GM18867 (cell line): Measurements from ENCODE around the gene MAP1LC3B.

ENCODE experiments used
- ATAC-seq: cut with Tn5 transposase; IDR thresholded peaks from one replicate; pipeline ENCODE4 v1.9.1; 2021; ENCODE audit warnings: mild to moderate bottlenecking, moderate library complexity; ENCODE audit not compliant: unreplicated experiment

The MAP1LC3B gene

GRCh38 chr16:87391950-87392820, at the start of gene MAP1LC3B:
Gene MAP1LC3B, plus strand, starts transcription at chr16:87392336. Its CDS starts 92 bp downstream, at chr16:87392428.
- ATAC-seq: peak; percentile 69

GRCh38 chr16:87342504-87342903, 49.6 kb upstream of the MAP1LC3B start:
- ATAC-seq: no peak

- no peak for ATAC-seq
Observed at GRCh38 chr16:87342978-87343752, 49.0 kb upstream of the MAP1LC3B start.

GRCh38 chr16:87343753-87344050, 48.4 kb upstream of the MAP1LC3B start:
- ATAC-seq: no peak

GRCh38 chr16:87344165-87344930, 47.8 kb upstream of the MAP1LC3B start:
- ATAC-seq: no peak

DNA sequence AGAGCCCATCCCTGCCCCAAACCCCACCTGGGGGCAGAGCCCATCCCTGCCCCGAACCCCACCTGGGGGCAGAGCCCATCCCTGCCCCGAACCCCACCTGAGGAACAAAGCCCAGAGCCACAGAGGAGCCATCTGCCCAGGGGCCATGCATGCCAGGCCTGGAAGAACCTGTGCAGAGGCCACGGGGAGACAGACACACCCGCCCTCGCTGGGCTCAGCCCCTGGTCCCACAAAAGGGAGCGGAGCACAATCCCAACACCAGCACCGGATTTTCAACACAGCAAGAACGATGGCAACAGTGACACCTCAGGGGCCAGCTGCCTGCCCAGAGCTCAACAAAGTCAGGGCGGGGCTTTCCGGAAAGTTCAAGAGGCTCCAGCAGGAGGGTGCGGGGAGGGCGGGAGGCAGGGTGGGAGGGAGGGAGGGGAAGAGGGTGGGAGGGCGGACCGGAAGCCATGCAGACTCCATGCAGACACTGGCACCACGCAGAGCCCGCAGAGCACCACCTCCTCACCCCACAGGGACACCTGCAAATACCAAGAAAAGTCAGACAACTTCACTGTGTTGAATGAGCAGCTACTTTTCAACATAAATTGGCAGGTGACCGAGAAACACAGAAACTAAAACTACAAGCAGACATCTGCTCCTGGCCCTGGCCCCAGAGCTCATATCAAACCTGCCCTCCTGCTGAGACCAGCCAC, 47.1 kb upstream of the MAP1LC3B start:
- no peak for ATAC-seq

DNA sequence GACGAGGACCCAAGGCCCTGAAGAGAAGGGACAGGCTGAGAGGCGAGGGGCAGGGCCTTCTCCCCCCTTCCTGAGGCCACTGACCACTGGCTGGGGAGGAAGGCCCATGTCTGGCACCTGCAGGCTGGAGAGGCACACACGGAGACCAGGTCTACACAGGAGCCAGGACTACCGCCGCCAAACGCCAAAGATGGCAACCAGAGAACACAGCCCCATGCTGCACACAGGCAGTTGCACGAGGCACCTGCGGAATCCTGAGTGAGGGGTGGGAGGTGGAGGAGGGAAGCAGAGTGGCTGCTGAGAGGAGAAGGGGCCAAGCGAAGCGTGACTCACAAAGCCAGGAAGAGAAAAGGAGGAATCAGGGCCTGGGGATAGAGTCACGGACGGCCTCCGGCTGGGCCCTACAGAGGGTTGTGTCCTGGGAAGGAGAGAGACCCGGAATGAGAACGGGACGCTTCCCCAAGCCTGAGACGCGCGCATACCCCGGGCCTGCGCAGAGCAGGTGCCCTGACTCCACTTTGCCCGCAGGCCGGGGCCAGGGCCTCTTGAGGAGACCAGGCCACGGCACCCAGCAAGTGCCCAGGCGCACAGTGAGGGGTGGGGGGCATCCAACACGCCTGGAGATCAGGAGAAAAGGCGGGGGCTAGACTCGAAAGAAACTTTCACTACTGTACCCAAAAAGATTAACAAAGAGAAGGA, 46.3 kb upstream of the MAP1LC3B start:
- ATAC-seq: no peak

DNA sequence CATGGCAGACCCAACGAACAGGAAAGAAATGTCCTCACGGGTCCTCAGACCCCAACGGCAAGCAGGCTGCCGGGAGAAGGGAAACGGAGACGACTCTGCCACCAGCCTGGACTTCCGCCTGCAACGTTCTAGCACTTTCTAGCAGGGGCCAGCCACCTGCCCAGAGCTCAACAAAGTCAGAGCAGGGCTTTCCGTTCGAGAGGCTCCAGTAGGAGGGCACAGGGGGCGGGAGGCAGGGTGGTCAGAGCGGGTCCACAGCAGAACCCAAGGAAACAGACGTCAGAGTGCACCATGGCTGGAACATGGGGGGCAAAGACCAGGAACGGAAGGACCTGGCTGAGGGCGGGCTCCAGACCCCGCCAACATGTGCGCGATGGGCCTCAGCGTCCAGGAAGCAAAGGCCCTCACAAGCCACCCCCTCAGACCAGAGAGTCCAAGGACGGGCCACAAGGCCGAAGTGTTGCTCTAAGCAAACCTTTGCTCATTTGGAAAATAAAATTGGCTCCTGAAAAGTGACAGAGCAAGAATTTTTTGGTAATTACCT, 45.5 kb upstream of the MAP1LC3B start:
- no peak for ATAC-seq

GRCh38 chr16:87347932-87348615, 44.1 kb upstream of the MAP1LC3B start:
- ATAC-seq: no peak

GRCh38 chr16:87348616-87349157, 43.4 kb upstream of the MAP1LC3B start:
- ATAC-seq: no peak

DNA sequence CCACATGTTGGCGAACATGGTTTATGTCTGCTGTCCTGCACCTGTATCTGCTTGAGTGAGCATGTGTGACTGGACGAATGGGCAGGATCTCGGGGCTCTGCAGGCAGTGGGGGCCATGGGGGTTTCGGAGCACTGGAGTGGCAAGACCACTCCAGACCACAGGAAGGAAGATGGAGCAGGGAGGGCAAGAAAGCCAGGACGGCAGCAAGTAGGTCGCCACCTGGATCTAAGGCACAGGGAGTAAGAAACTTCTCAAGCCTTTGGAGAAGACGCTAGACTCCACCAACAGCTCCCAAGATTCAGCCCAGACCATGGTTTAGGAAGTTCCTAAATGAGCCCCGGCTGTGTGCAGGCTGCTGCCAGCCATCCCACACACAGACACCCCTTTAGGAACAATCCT, 42.1 kb upstream of the MAP1LC3B start:
- no peak for ATAC-seq

DNA sequence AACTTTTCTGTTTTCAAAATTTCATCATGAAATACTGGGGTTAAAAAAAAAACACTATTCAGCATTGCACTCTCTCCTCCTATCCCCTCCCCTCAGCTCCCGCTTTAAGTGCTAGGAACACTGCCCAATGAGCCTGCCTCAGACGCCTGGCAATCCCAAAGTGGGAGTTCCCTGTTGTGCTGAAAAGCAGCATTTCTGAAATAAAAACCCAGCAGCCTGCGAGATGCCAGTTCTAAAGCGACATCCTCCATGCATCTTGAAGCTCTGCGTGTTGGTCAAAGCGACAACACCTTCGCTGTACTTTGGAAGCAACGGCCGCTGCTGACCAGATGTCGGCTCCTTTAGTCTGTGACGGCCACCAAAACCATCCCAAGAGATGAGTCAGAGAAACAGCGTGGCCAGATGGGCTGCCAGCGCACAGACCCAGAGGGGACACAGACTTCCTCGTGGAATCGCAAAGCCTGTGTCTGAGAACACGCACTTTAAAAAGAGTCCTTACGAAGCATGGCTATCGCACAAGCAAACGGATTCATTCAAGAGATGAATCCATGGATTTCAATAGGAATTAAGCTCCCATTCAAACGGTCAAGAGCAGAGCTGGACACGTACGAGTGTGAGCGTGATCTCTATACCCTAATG, 41.3 kb upstream of the MAP1LC3B start:
- ATAC-seq: no peak

DNA sequence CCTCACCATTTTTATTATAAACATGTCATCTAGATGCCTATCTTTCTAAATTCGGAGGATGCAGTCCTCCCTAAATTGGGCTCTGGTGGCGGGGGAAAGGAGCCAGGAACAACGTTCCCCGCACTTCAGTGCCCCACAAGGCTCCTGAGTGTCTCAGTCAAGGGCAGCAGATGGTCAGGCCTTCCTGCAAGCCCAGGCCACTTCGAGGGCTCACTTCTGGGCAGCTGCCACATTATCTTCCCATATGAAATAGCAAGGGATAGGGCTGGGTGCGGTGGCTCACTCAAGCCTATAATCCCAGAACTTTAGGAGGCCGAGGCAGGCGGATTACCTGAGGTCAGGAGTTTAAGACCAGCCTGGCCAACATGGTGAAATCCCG, 40.8 kb upstream of the MAP1LC3B start:
- ATAC-seq: no peak

GRCh38 chr16:87352818-87353217, 39.3 kb upstream of the MAP1LC3B start:
- no peak for ATAC-seq

- no peak for ATAC-seq
Observed at GRCh38 chr16:87353613-87354012, 38.5 kb upstream of the MAP1LC3B start.

DNA sequence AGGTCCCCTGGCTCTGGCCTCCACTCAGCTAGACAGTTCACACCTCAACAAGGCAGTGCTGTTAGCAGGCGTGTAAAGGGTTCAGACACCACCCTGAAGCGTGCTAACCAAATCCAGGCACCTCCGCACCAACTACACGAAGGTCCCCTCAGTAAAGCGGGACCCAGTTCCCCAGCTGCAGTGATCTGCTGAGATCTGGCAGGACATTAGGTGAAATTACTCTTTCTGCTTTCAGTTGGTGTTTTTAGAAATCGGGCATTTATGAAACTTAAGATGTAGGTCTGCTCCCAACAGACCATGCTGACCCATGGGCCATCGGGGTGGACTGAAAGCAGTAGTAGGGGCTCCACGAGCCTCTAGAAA, 35.7 kb upstream of the MAP1LC3B start:
- no peak for ATAC-seq

DNA sequence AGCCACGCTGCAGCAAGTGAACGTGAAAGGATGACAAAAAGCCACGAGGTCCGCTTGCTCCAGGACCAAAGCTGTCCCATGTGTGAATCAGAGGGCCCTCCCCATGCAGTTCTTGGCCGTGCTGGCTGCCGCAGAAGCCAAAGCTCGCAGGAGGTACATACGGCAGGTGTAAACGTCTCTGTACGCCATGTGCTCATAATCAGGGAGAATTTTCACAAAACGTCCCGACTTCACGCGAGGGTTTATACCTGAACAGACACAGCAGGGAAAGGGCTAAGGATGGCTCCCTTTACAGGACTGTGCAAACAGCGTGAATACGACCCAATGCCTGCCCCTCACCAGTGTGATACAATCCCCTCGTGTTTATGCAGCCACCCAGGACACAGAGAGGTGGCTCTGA, 33.9 kb upstream of the MAP1LC3B start:
- no peak for ATAC-seq

DNA sequence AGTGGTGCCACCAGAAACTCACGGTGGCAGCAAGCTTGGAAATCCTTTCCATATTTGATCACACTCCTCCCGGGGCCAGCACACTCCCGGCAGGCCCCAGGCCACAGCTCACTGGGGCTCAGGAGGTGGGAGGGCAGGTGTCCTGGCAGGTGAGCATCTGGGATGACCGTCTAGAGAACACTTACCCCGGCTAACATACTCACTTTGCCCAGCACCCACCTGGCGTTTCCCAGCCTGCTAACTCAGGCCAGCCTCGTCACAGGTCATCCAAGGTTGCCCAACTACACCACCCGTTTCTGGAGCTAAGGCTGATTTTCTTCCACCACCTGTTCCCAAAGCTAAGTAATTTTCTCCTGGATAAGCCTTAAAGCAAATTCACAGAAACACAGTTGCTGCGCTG, 33.4 kb upstream of the MAP1LC3B start:
- no peak for ATAC-seq

DNA sequence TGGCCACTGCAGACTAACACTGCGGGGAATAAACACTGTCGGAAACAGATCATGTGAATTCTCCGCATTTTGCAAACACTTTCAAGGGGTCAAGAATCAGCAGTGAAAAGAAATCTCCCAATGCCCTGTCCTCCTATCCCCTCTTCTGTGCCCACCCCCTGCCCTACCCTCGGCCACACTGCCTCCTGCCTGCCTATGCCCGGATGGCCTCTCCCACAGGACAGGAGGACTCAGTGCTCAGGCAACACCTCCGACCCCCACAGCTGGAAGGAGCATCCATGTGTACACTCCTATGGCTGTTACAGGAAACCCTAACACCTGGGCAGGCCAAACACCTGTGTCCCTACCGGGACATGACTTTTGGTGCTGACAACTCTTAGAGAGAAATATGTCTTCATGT, 33.0 kb upstream of the MAP1LC3B start:
- no peak for ATAC-seq
